GM15510 (cell line): ENCODE measurements around the gene SDHB.

Experiments used
- POLR2A ChIP-seq: IDR thresholded peaks from 3 replicates; pipeline ENCODE4 v1.6.1; 2011; ENCODE audit warnings: borderline replicate concordance; ENCODE audit not compliant: insufficient read length; ENCODE audit errors: extremely low read depth

Gene SDHB

DNA sequence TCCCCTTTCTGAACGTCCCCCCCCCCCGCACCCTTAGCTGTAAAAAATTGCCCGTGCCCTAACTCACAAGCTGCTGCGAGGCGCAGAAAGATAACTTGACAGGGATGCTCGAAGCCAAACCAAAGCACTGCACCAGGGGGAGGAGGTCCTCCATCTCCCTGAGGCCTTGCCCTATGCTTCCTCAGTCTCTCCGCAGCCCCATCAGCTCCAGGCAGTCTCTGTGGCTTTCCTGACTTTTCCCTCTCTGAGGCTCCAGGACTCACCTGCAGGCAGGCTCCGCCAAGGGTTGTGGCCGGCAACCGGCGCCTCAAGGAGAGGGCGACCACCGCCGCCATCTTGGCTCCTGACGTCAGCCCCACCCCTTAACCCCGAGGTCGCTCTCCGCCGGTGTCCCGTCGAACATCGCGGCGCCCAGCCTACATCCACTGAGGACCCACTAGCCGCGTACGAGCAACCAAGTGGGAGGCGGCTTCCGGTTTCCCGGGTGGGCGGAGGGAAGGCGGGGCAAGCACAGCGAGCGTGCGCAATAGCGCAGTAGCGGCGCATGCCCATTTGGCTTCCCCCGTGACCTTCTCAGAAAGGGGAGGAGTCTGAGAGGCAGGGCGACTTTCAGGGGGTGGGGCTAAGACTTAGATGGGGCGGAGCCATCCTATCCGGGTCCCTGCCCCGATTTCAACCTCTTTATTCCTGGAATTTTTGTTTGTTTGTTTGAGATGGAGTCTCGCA, at the start of gene SDHB:
TSS of gene SDHB (minus strand) at position 348 of the 726 bp plus-strand sequence. CDS start at position 335, 13 bp downstream.
- TF ChIP-seq POLR2A: peak; percentile 74

DNA sequence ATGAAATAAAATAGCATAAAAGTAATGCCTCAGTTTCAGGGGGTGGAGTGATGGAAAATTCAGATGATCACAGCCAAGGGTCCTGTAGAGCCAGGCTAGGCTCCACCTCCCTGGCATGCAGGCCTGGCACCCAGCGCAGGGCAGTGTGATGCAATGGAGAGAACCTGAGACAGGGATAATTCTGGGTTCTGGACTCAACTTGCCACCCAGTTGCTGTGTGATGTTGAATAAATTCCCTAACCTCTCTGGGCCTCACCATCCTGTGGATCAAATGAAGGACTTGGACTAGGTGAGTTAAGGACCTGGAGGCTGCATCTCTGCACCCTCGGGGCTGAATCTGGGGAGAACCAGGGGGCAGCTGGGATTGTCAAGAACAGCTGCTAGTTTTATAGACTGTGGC, 48.4 kb upstream of the SDHB start:
- TF ChIP-seq POLR2A: no peak

DNA sequence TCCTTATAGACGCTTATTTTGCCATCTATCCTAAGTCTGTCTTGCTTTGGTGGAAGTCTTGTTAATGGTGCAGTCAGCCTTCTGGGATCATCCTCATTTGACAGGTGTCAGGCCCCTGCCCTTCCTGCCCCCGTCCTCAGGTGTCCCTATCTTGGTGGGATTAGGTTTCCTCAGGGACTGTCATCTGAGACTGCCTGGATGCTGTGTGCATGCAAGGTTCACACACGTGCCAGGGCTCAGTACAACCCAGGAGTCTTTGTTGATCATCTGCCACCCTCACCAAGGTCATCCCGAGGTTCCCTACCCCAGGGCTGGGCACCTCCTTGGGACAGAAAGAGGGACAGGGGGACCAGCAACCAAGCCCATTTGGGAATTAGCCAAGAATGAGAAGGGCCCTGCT, 47.4 kb upstream of the SDHB start:
- no peak for TF ChIP-seq POLR2A

DNA sequence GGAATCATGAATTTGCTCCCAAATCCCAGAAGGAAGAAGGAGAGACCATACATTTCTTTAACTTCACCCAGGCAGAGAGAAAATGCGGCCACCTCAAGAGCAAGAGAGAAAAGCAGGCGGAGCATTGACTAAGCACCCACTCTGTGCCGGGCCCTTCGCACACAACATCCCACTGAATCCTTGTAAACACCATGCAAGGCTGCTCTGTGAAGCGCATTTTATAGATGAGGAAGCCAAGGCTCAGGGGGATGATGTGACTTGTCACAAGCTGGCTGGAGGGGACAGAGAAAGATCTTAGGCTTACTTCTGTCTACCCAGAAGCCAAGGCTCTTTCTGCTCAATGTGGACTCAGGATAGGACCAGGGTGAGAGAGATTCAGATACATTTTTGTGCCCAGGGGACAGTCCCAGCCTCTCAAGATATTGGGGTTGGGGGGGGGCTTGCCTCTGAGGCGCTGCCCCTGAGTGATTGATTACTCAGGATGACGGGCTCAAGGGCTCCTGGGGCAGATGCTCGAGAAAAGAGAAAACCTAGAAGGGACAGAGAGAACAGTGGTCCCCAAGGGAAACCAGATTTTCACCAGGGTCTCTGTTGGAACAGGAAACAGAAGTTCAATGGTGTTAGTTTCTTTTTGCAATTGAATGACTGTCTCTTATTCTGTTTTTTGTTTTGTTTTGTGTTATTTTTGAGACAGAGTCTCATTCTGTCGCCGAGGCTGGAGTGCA, 45.9 kb upstream of the SDHB start:
- TF ChIP-seq POLR2A: no peak

DNA sequence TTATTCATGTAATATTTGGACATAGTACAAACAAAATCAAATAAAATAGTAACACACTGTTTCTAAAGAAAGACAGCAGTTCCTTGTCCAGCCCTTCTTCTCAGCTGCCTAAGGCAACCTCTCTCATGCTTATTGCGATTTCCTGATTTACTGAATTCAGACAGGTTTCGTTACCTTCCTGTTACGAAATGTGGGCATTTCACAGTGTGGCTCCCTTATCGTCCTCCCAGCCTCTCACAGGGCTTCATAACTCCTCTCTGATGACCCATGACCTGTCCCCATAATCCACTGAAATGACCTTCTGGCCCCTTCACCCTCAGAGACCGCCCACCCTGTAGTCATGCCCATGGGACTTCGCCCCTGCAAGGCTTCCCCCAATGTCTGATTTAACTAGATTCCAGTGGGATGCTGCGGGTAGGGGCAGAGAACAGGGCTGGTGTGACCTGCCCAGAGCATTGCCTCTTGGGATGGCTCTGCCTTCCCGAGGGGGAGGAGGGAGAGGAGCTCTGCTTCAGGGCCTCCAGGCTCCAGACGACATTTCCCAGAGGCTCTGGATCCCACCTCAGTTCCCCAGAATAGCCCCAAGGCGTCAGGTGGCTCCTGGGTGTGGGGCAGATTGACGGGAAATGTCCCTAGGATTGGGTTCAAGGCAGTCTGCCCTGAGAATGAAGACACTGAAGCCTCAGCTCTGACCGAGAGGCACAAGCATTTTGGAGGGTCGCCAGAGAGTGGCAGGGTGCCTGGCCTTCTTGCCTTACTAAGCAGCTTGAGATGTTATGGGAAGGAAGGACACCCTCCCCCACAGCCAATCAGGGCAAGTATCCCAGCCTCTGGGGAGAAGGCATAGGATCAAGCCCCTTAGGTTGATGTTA, 44.9 kb upstream of the SDHB start:
- TF ChIP-seq POLR2A: no peak

DNA sequence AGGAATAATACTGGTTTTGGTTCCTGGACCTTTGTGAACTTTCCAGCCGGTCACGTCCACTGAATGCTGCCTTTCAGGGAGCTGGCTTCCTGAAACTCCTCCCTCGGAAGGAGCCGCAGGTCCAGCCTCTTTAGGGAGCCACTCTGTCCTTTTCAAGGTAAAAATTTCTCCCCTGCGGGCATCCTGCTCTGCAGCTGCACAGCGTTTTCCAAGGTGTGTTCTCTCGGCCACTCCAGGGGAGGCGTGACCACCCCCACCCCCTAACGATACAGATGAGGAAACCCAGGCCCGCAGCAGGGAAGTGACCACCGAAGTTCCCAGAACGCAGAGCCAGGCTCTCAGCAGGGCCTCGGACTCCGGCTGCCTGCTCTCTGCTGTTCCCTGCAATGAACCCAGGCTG, 44.0 kb upstream of the SDHB start:
- TF ChIP-seq POLR2A: no peak

DNA sequence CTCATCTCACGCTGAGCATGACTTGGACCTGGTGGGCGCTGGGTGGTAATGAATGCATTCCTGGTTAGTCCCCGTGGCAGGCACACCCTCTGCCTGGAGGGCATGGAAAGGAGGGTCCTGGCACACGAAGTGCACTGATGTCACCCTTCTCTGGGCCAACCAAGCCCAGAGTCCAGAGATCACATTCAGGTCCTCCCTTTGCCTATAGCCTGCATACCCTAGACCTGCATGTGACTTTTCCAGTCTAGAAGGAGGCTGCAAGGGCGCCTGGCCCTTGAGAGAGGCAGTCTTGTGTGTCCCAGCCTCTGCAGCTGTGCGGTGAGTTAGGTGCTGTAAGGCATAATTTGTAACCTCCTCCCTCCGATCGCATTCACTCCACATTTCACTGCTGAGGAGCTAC, 43.3 kb upstream of the SDHB start:
- TF ChIP-seq POLR2A: no peak

DNA sequence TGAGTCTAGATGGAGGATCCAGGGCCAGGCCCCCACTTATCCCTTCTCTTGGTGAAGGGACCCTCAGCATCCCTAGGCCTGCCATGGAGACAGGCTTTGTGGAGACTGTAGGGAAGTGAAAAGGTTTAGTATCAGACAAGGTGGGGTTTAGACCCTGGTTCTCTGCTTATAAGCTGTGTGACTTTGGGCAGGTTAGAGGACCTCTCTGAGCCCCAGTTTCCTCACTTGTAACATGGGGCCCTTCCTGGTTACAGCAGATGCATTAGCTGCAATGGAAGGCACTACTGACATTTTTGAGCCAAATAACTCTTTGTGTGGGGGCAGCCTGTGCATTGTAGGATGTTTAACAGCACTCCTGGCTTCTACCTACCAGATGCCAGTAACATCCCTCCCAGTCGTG, 42.8 kb upstream of the SDHB start:
- TF ChIP-seq POLR2A: no peak

DNA sequence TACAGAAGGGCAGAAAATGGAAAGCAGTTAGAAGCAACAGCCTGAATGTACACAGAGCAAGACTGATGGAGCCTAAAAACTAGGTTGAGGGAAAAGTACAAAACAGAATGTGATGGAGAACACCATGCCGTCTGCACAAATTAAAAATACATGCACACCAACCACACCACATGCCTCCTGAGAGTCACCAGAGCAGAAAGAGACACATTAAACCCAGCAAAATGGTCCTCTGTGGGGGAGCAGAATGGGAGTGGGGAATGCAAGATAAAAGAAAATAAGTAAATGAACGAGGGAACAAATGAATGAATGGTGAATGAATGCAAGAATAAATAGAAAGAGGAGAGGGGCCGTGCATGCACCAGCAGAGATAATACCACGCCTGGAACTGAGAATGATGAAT, 41.3 kb upstream of the SDHB start:
- no peak for TF ChIP-seq POLR2A

DNA sequence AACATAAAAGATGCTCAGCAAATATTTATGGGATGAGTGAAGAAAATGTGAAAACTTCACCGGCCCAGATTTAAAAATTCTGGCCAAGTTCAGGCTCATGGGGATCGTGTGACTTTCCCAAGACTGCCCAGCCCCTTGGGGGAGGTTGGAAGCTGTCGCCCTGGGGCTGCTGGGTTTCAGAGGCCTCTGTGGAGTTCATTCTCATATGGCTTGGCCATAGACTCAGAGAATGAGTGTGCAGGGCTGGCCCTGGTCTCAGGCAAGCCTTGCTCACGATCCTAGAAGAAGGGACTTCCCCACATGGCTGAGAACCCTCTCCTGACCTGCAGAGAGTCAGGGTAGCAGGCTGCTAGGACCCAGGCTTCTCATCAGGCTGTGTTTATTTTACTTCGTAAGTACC, 40.8 kb upstream of the SDHB start:
- TF ChIP-seq POLR2A: no peak

DNA sequence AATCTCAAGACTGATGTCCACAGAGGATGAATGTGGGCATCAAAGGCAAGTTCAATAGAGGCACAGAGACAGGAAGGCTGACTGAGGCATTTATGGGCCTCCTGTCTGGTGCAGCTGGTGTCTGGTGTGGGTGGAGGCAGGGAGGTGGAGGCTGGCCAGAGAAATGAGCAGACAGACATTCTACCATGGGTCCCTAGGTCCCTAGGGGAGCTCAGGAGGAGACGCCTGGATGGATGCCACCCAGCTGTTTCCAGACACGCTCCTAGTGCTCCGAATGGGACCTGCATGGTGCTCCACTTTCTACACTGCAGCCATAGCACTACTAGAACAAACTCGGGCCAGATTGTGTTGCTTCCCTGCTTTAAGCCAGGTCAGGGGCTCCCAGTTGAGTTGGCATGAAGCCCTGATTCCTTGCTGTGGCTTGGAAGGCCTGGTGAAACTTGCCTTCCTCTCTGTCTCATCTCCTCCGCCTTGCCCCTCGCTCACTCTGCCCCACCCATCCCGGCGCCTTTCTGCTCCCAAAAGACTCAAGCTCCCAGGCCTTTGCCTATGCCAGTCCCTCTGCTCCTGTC, 40.1 kb upstream of the SDHB start:
- TF ChIP-seq POLR2A: no peak

DNA sequence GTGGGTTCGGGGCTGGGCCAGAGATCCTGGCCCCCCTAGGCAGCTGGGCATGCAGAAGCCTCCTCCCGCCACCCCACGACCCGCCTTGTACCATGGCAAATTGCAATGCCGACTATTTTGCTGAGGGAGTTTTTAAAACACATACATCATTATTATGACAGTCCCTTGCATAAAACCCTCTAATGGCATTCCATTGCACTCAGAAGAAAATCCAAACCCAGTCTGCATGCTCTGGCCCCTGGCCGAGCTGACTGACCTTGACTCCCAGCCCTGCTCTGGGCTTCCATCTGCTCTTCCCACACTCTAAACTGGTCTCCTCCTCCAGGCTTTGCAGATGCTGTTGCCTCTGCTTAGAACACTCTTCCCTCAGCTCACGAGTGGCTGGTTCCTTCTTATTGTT, 37.4 kb upstream of the SDHB start:
- no peak for TF ChIP-seq POLR2A

DNA sequence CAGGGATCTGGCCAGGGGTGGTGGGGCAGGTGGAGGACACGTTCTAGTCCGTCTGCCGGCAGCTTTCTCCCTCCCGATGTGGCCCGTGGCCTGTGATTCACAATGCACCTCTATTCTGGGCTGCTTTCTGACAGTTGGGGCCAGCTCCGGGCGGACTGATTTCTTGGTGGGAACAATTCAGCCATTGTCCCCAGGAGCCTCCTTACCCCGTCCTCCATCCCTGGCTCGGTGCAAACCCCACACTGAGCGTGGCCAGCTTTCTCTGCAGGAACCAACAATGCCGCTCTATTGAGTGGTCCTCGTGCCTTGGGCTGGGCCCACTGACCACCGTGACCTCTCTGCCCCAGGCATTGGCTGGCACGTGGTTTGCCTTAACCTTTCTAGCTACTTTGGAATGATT, 35.7 kb upstream of the SDHB start:
- no peak for TF ChIP-seq POLR2A

DNA sequence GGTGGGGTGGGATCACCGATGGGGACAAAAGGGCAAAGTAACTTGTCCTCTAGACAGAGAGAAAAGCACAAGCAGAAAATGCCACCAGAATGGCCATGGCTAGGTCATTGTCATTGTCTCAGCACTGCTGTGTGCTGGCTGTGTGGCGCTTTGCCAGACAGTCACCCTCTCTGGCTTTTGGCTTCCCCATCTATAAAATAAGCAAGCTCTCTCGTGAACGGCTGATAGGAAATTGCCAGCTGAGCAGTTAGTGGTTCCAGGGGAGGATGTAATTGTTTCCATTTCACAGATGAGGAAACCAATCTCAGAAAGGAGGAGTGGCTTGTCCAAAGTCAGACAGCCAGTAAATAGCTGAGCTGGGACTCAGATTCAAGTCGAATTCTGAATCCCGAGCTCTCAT, 32.9 kb upstream of the SDHB start:
- no peak for TF ChIP-seq POLR2A

DNA sequence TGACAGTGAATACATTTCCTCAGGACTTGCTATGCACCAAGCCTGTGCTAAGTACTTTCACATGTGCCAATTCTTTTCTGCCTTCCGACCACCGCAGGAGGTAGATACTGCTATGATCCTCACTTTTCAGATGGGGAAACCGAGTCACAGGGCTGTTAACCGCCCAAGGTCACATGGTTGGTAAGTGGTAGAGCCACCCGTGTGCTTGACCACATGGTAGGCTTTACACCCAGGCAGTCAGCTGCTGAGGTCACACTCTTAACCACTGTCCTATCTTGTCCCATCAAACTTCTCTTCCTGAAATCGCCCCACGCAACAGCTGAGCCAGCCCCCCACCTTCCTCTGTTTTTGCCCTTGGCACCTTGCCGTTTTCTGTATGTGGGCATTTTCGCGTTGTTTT, 31.0 kb upstream of the SDHB start:
- TF ChIP-seq POLR2A: no peak
